A549 treated with ZK216348 at 1 μM for 4 hours (cell line): ENCODE results near the gene POMT2. TPM values are rescaled to one million over a fixed set of nuclear protein-coding genes. Genes with fewer than 3 reads are reported as not detected.

Experiments
- total RNA-seq: library from RNA; stranded (reverse); fragments of 200-300 nt; extraction: Qiagen RNA extraction; gene quantifications from 5 replicates; pipeline ENCODE4 v1.2.3, GENCODE V29; 2022; ENCODE audit warnings: low read depth

Gene POMT2, protein sequence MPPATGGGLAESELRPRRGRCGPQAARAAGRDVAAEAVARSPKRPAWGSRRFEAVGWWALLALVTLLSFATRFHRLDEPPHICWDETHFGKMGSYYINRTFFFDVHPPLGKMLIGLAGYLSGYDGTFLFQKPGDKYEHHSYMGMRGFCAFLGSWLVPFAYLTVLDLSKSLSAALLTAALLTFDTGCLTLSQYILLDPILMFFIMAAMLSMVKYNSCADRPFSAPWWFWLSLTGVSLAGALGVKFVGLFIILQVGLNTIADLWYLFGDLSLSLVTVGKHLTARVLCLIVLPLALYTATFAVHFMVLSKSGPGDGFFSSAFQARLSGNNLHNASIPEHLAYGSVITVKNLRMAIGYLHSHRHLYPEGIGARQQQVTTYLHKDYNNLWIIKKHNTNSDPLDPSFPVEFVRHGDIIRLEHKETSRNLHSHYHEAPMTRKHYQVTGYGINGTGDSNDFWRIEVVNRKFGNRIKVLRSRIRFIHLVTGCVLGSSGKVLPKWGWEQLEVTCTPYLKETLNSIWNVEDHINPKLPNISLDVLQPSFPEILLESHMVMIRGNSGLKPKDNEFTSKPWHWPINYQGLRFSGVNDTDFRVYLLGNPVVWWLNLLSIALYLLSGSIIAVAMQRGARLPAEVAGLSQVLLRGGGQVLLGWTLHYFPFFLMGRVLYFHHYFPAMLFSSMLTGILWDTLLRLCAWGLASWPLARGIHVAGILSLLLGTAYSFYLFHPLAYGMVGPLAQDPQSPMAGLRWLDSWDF
- 30.3 to 33.9 TPM (median 32.0 TPM) in 5 replicates for total RNA-seq

DNA sequence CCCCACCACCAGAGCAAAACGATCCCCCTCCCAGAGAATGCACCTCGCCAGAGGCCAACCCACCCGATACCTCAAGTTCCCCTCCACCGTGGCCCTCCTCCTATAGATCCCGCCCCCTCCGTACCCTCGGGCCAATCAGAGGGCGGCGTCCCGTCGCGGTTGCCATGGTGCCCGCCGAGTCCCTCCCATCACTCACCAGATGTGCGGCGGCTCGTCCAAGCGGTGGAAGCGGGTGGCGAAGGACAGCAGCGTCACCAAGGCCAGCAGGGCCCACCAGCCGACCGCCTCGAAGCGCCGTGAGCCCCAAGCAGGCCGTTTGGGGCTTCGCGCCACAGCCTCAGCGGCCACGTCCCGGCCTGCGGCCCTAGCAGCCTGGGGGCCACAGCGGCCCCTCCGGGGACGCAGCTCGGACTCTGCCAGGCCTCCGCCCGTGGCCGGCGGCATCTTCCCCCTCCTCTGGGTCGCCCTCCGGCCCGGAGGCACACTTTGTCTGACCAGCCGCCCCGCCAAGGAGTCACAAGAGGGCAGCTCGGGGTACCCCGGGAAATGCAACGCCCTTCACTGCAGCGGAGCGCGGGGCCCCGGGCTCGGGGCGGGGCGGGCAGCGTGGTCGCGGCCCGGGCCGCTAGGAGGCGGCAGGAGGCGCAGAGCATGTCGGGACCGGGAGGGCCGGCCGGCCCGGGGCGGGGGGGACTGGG lies at the start of gene POMT2:
Gene POMT2 (minus strand): TSS at position 646 of the 698 bp plus-strand sequence. CDS start 202 bp downstream, at position 444.

DNA sequence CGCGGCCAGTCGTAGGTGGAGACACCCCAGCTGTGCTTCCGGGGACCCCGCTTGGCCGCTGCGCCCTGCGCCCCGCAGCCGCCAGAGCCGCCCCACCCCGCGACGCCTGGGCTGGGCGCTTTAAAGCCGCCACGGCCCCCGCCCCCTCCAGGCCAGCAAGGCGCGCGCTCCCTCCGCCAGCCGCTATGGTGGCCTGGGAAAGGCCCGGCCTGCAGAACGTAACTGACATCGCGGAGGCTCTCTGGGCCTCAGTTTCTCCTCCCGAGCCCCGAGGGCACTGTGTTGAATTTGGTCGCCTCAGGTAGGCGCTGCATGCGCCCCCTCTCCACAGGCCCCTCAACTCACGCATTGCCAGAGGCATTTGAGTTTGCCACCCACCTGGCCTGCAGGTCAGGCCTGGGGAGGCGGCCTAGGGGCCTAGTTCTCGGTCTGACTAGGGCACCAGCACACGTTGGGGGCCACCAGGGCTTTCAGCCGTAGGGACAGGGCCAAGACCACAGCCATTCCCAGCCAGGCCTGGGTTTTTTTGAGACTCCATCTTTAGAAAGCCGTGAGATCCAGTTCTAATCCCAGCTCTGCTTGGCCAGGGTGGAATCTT lies 49.5 kb downstream of the POMT2 start, which contains the start of gene NGB:
Gene NGB (minus strand): TSS at position 94 of the 598 bp plus-strand sequence. CDS start 269 bp downstream, outside the sequence.

Other genes with a start within 250 kb of the POMT2 start
- 6.0 to 9.0 TPM (median 7.8 TPM) in 5 replicates for gene CIPC, start 222.6 kb downstream of the POMT2 start, total RNA-seq
- 0.13 to 0.20 TPM (median 0.20 TPM) in 5 replicates for gene ZDHHC22, start 179.1 kb downstream of the POMT2 start, total RNA-seq
- gene TMEM63C, start 139.1 kb downstream of the POMT2 start, total RNA-seq = 1.1 to 3.3 TPM (median 2.2 TPM) in 5 replicates
- gene NGB, start 49.7 kb downstream of the POMT2 start, total RNA-seq = not detected in 5 replicates
- gene GSTZ1, start 153 bp upstream of the POMT2 start, total RNA-seq = 32.3 to 42.7 TPM (median 36.0 TPM) in 5 replicates
- gene TMED8, start 56.2 kb upstream of the POMT2 start, total RNA-seq = 3.6 to 8.2 TPM (median 7.4 TPM) in 5 replicates
- 1.9 to 3.1 TPM (median 1.9 TPM) in 5 replicates for gene SAMD15, start 56.5 kb upstream of the POMT2 start, total RNA-seq
- gene NOXRED1, start 102.6 kb upstream of the POMT2 start, total RNA-seq = 0.26 TPM in 1 of 5 replicates, not detected in the others
- 12.6 to 14.3 TPM (median 14.0 TPM) in 5 replicates for gene VIPAS39, start 136.7 kb upstream of the POMT2 start, total RNA-seq
- 223 to 417 TPM (median 266 TPM) in 5 replicates for gene AHSA1, start 137.2 kb upstream of the POMT2 start, total RNA-seq
- 0.33 to 0.91 TPM (median 0.46 TPM) in 5 replicates for gene ISM2, start 177.9 kb upstream of the POMT2 start, total RNA-seq